SKM-1 (cell line): ENCODE results near the gene SLC25A44.
A peak's percentile ranks its signal among the peaks of the same experiment; 100 is the strongest.
"Not testable (repeated sequence)": the region's sequence is repeated elsewhere in the genome, so short reads cannot be mapped to it uniquely, and the experiment has no call there.

ENCODE experiments used
- DNase-seq: peaks from one replicate; lab custom pipeline; 2025; ENCODE audit not compliant: unreplicated experiment; lab: John Stamatoyannopoulos, UW

SLC25A44 gene

DNA sequence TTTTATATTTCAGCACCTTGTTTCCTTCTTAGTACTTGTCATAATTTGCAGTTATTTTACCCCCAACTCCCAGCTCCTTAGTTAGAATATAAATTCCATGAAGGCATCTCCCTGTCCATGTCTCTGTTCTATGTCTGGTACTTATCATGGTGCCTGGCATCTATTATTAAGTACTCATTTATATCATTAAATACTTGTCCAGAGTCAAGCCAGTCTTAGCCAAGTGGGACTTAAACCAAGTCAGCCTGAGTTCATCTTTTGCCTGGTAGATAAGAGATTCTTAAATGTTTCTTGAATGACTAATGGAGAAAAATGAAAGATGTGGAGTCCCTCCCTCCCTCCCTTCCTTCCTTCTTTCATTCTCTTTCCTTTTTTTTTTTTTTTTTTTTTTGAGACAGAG is 9.4 kb downstream of the SLC25A44 start:
- no peak for DNase-seq

DNA sequence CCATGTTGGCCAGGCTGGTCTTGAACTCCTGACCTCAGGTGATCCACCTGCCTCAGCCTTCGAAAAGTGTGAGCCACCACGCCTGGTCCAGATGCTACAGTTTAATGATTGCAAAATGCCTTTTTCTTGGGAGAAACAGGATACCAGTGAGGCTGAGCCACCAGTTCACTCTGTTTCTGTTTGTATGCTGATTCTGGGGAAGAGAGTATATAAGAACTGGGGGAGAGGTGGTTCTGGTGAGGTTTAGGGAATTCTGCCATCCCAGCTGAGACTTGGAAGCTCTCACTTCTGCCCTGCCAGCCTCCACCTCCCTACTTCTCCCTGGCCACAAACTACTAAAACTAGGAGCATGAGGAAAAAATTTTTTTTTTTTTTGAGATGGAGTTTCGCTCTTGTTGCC is 10.8 kb downstream of the SLC25A44 start:
- no peak for DNase-seq

GRCh38 chr1:156211243-156211642 is 17.3 kb downstream of the SLC25A44 start:
- DNase-seq = no peak

DNA sequence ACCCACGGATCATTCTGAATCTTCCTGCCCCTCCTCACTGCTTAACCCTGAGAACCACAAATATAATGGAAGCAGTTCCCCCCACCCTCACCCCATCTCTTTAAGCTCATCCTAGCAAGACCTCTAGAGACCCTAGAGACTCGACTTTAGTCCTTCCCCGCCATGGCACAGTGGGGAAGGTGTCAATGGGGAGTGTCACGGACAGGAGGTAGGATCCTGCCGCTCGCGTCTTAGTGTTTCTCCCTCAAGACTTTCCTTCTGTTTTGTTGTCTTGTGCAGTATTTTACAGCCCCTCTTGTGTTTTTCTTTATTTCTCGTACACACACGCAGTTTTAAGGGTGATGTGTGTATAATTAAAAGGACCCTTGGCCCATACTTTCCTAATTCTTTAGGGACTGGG is 18.2 kb downstream of the SLC25A44 start:
- no peak for DNase-seq

DNA sequence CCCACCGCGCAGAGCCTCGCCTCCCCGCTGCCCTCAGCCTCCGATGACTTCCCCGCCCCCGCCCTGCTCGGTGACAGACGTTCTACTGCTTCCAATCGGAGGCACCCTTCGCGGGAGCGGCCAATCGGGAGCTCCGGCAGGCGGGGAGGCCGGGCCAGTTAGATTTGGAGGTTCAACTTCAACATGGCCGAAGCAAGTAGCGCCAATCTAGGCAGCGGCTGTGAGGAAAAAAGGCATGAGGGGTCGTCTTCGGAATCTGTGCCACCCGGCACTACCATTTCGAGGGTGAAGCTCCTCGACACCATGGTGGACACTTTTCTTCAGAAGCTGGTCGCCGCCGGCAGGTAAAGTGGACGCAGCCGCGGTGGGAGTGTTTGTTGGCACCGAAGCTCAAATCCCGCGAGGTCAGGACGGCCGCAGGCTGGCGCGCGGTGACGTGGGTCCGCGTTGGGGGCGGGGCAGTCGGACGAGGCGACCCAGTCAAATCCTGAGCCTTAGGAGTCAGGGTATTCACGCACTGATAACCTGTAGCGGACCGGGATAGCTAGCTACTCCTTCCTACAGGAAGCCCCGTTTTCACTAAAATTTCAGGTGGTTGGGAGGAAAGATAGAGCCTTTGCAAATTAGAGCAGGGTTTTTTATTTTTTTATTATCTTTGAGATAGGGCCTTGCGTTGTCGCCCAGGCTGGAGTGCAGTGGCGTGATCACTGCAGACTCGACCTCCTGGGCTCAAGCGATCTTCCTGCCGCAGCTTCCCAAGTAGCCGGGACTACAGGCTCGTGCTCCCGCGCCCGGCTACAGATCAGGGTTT is 19.1 kb downstream of the SLC25A44 start, which contains the start of gene PMF1:
Gene PMF1, plus strand, starts transcription at position 175 of the 811 bp plus-strand sequence. Its CDS starts 9 bp downstream, at position 184.
- DNase-seq = peak; percentile 98

- DNase-seq = no peak
These were observed 19.7 kb downstream of the SLC25A44 start for GRCh38 chr1:156213644-156213966.

- no peak for DNase-seq
These were observed 20.3 kb downstream of the SLC25A44 start for GRCh38 chr1:156214024-156214748.

DNA sequence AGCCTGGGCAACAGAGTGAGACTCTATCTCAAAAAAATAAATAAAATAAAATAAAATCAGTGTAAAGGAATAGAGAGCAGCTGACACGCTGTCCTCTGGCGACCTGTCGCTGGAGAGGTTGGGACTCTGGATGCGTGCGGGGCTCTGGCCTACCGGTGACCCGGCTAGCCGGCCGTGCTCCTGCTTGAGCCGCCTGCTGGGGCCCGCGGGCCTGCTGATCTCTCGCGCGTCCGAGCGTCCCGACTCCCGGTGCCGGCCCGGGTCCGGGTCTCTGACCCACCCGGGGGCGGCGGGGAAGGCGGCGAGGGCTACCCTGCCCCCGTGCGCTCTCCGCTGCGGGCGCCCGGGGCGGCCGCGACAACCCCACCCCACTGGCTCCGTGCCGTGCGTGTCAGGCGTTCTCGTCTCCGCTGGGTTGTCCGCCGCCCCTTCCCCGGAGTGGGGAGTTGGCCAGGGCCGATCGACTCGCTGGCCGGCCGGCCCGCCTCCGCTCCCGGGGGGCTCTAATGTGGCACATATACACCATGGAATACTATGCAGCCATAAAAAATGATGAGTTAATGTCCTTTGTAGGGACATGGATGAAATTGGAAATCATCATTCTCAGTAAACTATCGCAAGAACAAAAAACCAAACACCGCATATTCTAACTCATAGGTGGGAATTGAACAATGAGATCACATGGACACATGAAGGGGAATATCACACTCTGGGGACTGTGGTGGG is 22.6 kb downstream of the SLC25A44 start:
- DNase-seq = not testable (repeated sequence)

DNA sequence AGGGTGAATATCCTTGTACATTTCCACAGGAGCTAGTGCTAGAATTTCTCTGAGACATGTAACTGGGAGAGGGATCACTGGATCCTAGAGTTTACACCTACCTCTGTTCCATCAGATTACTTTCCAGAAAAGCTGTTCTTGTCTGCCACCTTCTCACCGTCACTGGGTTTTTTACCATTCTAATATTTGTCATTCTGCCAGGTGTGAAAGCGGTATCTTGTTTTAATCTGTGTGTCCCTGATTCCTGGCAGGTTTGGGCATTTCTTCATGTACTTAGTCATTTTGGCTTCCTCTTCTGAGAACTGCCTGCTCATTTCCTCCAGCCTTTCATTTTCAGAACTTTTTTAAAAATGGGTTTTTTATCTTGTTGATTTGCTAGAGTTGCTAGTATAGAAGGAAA is 24.0 kb downstream of the SLC25A44 start:
- no peak for DNase-seq

GRCh38 chr1:156220226-156220625 is 26.3 kb downstream of the SLC25A44 start:
- no peak for DNase-seq

DNA sequence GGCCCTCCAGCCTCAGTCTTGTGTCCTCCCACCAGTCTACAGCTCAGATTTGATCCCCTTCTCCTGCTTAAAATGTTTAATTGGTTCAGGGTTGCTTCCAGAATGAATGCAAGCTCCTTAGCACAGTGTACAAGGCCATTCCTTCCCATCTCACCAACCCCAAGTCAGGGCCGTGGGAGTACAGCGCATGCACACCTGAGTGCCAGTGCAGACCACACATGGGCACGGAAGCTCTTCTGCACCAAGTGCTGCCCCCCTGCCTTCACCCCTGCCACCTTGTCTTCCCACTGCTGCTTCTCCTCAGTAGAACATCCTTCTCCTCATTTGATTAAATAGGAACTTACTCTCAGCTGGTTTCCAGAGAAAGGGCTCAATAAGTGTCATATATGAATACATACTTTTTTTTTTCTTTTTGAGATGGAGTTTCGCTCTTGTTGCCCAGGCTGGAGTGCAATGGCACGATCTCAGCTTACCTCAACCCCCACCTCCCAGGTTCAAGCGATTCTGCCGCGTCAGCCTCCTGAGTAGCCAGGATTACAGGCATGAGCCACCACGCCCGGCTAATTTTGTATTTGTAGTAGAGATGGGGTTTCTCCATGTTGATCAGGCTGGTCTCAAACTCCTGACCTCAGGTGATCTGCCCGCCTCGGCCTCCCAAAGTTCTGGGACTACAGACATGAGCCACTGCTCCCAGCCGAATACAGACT is 28.2 kb downstream of the SLC25A44 start:
- DNase-seq = no peak

- no peak for DNase-seq
These were observed 31.7 kb downstream of the SLC25A44 start for GRCh38 chr1:156225677-156226014.

DNA sequence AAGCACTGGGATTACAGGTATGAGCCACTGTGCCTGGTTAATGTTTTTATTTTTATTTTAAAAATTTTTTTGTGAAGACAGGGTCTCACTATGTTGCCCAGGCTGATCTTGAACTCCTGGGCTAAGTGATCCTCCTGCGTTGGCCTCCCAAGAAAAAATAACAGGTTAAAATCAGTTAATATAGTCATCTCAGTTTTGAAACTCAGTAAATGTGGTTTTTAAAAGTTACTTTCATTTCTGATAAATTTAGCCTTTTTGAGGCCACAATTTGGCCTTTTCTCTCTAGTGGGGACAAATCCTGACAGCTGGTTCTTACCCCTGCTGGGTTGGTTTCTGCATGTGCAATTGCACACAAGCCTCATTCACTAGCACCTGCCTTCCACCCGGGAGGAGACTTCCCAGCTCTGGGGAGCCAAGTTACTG is 32.2 kb downstream of the SLC25A44 start:
- no peak for DNase-seq

DNA sequence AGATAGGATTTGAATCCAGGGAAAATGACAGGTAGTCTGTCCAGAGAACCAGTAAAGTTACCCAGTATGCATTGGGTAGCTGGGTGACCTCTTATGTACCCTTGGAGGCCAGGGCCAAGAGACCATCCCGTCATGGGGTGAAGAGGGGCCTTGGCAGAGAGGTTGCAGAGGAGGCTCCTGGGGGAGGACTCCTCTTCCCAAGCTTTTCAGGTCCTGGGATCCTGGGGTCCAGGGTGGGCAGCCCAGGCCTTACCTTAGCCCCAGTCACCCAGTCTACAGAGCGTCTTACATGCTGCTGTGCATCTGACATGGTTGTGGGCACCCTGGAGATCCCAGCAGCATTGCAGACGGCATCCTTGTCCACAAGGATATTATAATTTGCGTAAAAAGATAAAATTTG is 32.9 kb downstream of the SLC25A44 start:
- no peak for DNase-seq

DNA sequence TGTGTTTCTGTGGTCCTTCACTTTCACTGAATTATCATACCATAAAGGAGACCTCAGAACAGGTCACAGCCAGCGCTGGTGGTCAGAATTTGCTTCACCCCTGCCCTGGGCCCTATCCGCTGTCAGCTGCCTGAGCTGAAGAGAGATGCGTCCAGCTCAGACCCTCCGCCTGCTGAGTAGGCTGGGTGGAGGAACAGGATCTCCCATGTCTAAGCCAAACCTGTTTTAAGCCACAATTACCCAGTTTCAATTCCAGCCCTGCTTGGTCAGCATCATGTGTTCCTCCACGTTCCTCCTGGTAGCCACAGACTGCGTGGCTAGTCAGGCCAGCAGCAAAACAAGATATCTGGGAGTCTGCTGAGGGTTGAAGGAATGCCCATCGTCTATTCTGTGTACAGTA is 34.6 kb downstream of the SLC25A44 start:
- no peak for DNase-seq

- DNase-seq = no peak
These were observed 36.0 kb downstream of the SLC25A44 start for GRCh38 chr1:156229809-156230472.

- no peak for DNase-seq
These were observed 36.6 kb downstream of the SLC25A44 start for GRCh38 chr1:156230473-156230837.

- no peak for DNase-seq
These were observed 38.4 kb downstream of the SLC25A44 start for GRCh38 chr1:156232201-156232894.

DNA sequence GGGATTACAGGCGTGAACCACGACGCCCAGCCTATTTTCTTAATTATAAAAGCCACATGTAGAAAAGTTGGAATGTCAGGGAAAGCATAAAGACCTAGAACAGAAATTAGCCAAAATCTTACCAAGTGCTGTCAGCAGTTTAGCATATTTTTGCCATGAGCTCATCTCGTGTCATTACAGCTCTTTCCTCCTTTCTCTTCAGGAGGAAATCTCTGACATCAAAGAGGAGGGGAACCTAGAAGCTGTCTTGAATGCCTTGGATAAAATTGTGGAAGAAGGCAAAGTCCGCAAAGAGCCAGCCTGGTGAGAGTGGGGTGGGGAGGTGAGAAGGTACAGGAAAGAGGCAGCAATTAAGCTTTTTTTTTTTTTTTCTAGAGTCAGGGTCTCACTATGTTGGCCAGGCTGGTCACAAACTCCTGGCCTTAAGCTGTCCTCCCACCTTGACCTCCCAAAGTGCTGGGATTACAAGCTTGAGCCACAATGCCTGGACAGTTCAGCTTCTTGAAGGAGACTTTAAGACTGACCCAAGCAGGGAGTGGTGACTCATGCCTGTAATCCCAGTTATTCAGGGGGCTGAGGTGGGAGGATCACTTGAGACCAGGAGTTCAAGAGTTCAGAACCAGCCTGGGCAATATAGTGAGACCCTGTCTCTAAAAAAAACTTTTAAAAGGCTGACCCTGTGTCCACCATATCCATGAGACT is 39.7 kb downstream of the SLC25A44 start:
- no peak for DNase-seq

DNA sequence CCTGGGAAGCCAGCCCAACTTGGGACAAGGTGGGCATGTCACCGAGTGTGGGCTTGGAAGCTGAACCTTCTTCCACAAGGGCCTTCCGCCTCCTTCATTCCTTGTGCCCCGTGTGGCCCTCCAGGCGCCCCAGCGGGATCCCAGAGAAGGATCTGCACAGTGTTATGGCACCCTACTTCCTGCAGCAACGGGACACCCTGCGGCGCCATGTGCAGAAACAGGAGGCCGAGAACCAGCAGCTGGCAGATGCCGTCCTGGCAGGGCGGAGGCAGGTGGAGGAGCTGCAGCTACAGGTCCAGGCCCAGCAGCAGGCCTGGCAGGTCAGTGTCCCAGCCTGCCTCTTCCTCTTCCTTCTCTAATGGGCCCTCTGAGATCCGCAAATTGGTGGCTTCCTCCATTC is 42.3 kb downstream of the SLC25A44 start:
- DNase-seq = no peak
